HG03354 (cell line): ENCODE measurements around the gene DDX6.

Experiments
- ATAC-seq: cut with Tn5 transposase; IDR thresholded peaks from one replicate; pipeline ENCODE4 v1.9.1; 2021; ENCODE audit warnings: mild to moderate bottlenecking; ENCODE audit not compliant: unreplicated experiment, poor library complexity, severe bottlenecking

DDX6 gene

DNA sequence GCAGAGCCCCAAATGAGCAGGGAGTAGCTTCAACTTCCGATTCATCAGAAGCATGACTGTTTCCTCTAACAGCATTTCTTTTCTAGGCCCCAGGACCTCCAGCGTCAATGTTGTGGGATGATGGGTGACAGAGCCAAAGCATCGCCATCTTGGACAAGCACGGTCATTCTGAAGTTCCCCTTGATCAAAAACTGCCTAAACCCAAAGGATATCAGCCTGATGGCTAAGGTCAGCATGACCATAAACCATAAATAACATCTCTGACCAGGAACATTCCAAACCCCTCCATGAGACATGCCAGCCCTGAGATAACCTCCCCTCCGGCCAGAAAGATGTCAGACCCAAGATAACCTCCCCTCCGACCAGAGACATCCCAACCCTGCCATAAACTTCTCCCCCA, 82.7 kb downstream of the DDX6 start:
- ATAC-seq = no peak

DNA sequence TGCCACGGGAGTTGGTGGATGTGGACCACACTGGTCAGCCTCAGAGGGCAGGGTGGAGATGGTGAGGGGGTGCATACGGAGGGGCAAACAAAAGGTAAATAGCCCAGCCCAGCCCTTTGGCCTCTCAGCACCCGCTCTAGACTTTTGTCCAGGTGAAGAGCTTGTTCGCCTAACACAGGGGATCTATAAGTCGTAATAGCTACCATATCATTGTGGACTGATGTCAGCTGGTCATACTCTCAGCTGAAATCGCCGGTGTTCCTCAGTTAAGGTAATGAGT, 84.5 kb downstream of the DDX6 start:
- no peak for ATAC-seq

DNA sequence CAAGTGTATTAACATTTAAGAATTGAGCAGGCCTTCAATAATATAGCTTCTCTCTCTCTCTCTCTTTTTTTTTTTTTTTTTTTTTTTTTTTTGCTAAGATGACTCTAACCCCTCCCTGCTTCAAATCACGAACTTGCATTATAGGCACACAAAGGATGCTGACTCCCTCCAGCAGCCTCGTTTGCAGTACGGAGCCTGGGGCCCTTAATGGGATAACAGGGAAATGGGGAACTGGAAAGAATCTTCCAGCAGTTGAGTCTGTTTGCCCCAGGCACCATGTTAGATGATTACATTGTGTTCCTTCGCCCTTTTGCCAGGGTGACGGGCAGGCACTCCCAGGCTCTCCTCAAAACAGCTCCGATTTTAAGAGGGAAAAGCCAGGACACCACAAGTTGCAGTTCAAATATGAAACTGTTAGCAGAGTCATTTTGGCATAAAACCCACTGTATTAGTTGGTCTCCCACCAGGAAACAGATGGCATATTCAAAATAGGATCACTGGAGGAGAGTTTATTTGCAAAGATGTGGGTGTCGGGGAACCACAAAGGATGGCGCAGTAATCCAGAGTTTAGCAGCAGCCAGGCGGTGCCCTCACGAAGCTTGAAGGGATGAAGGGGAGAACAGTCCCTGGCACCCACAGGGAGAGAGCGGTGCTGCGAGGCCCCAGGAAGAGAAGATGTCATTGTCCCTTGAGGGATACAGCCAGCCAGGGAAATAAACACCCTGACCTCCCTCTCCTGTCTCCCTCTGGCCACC, 85.0 kb downstream of the DDX6 start:
- ATAC-seq = no peak

DNA sequence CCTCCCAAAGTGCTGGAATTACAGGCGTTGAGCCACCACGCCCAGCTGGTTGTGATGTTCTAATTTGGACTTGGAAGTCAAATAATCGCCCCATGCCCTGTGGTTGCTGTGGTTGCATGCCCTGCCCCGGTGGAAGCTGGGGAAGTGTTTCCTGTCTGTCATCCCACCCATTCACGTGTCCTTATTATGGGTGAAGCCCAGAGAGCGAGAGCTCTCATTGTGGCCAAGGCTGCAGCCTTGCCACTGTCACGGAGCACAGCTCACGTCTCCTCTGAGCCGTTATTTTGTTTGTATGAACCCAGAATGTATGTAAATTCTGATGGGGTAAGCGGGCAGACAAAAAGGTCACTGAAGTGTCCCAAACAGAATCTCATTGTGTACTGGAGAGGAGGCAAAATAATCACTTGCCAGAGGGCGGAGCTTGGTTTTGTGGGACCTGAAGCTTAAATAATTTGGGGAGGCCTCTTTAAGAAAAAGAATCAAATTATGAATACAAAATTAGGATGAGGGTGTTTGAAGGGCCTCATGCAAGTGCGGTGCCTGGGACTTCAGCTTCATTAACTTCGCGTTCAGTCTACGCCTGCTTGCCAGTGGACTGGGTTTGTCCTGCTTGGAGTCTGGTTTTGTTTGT, 85.7 kb downstream of the DDX6 start:
- ATAC-seq = no peak

DNA sequence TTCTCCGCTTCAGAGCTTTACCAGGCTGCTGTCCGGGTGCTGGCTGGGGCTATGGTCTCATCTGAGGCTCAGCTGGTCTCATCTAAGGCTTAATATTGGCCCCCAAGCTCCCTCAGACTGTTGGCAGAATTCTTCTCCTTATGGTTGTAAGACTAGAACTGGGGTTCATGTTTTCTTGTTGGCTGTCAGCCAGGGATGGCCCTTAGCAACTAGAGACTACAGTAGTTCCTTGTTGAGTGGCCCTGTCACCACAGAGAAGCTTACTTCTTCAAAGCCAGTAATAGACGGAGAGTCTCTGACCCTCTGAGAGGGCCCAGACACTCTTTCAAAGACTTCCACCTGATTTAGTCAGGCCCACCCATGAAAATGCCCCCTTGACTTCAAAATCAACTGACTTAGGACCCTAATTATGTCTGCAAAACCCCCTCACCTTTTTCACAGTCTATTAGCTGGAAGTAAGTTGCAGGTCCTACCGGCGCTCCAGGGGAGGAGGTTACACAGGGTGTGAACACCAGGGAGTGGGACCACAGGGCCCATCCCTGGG, 87.3 kb downstream of the DDX6 start:
- no peak for ATAC-seq

DNA sequence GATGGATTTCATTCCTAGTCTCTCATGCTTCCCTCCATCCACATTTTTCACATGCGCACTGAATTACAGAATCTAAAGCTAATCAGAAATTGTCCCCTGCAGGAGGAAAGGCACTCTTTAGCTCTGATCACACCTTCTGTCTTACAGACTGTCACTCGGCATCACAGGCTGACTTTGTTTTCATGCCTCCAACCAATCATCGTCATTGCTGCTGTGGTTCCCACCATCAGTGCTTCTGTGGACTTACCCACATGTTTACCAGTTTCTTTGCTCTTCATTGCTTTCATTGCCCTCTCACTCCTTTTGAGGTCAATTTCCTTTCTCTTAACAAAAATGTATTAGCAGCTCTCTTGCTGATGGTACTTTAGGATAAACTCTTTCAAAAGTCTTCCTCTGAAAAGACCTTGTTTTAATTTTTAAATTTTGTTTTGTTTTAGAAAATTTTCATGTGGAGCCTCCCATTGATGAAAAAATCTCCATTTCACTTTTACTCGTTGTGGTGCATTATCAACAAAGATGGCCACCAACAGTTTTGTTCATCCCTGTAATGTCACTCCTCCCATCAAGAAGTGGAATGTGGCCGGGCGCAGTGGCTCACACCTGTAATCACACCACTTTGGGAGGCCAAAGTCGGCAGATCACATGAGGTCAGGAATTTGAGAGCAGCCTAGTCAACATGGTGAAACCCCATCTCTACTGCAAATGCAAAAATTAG, 91.3 kb downstream of the DDX6 start:
- no peak for ATAC-seq
